Esophagus squamous epithelium (tissue), 4 donors: ENCODE results near the gene CDCP1.

Source experiments
- POLR2A ChIP-seq, 4 donors: fragments of 450-650 bp; IDR thresholded peaks; one replicate each; pipeline ENCODE4 v1.6.1; 2017; ENCODE audit warnings: antibody characterized with exemption in 4 of 4, mild to moderate bottlenecking in 4 of 4, moderate library complexity in 3 of 4
- TF ChIP-seq, protein P1 (sequence below), 6 experiments: fragments of 450-650 bp in 4 of 6; fragments of 200-600 bp in 2 of 6; sonication (generic) in 2 of 6; IDR thresholded peaks; one replicate each; pipeline ENCODE4 v1.5.1; 2016 to 2019; ENCODE audit warnings: antibody characterized with exemption in 6 of 6, mild to moderate bottlenecking in 4 of 6, moderate library complexity in 4 of 6

DNA sequence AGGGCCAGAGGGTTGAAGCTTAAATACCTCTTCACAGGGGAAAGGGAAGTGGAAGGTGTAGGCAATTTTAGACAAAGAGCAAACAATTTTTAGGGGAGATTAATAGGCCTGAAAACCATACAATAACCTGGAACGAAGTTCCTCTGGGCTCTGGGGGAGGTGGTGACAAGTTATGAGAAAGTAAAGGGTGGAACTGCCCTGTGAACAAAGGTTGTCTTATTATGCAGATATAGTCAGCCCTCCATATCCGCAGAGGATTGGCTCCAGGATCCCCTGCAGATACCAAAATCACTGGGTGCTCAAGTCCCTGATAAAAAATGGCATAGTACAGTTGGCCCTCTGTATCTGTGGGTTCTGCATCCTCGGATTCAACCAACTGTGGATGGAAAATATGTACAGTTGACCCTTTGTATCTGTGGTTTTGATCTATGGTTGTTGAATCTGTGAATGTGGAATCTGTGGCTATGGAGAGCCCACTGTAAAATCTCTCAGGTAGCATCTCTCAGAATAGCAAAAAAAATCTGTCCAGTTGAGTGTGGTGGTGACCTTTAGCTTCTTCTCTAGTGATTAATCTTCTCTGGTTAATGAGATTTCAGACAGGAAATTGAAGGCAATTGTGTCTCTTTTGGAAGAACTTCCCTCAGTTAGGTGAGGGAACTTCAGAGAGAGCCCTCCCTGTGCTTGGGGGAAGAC lies 79.9 kb downstream of the CDCP1 start:
- TF ChIP-seq, protein P1, sequence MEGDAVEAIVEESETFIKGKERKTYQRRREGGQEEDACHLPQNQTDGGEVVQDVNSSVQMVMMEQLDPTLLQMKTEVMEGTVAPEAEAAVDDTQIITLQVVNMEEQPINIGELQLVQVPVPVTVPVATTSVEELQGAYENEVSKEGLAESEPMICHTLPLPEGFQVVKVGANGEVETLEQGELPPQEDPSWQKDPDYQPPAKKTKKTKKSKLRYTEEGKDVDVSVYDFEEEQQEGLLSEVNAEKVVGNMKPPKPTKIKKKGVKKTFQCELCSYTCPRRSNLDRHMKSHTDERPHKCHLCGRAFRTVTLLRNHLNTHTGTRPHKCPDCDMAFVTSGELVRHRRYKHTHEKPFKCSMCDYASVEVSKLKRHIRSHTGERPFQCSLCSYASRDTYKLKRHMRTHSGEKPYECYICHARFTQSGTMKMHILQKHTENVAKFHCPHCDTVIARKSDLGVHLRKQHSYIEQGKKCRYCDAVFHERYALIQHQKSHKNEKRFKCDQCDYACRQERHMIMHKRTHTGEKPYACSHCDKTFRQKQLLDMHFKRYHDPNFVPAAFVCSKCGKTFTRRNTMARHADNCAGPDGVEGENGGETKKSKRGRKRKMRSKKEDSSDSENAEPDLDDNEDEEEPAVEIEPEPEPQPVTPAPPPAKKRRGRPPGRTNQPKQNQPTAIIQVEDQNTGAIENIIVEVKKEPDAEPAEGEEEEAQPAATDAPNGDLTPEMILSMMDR (IDR thresholded peaks at IDR 0.05): no peak
- TF ChIP-seq POLR2A (IDR thresholded peaks at IDR 0.05): no peak
